WTC11 (cell line): ENCODE results near the gene NTSR1. TPM values are rescaled to one million over a fixed set of nuclear protein-coding genes. Genes with fewer than 3 reads are reported as not detected.

Source experiments
- ATAC-seq: fragments of 200-7000 bp; cut with Tn5 transposase; 2 replicates; pipeline ENCODE4 v1.10.0; 2021; ENCODE audit warnings: mild to moderate bottlenecking, moderate library complexity
- CTCF ChIA-PET: fragments of 300-600 bp; sonication (Branson Sonifier 250); formaldehyde crosslinking; loops from one replicate; lab custom pipeline; 2021; ENCODE audit warnings: antibody characterized with exemption; lab: Charles Lee
- POLR2A ChIA-PET: fragments of 350-600 bp; sonication (Branson Sonifier 250); formaldehyde crosslinking; loops from one replicate; lab custom pipeline; 2021; ENCODE audit warnings: antibody characterized with exemption; lab: Charles Lee
- DNase-seq: peaks from one replicate; pipeline ENCODE4 v3.0.0; 2021; ENCODE audit warnings: low spot score
- H3K27ac Mint-ChIP-seq: 2 replicates; pipeline ENCODE4 v1.8.0; 2021; ENCODE audit warnings: mixed read lengths
- H3K27me3 Mint-ChIP-seq: 2 replicates; pipeline ENCODE4 v1.8.0; 2021; ENCODE audit warnings: low read depth, mild to moderate bottlenecking, moderate library complexity, mixed read lengths
- H3K36me3 Mint-ChIP-seq: 2 replicates; pipeline ENCODE4 v1.8.0; 2021; ENCODE audit warnings: mixed read lengths
- H3K4me1 Mint-ChIP-seq: 2 replicates; pipeline ENCODE4 v1.8.0; 2022; ENCODE audit warnings: mixed read lengths
- H3K4me3 Mint-ChIP-seq: 2 replicates; pipeline ENCODE4 v1.8.0; 2021; ENCODE audit warnings: mild to moderate bottlenecking, moderate library complexity, mixed read lengths
- H3K9me3 Mint-ChIP-seq: 2 replicates; pipeline ENCODE4 v1.8.0; 2021; ENCODE audit warnings: mixed read lengths
- CREB1 ChIP-seq: sonication (generic); formaldehyde crosslinking; IDR thresholded peaks from 2 replicates; pipeline ENCODE4 v1.8.0; 2023; ENCODE audit warnings: mild to moderate bottlenecking, missing genetic modification reagents
- CREM ChIP-seq: sonication (generic); formaldehyde crosslinking; IDR thresholded peaks from 2 replicates; pipeline ENCODE4 v1.8.1; 2022; ENCODE audit warnings: mild to moderate bottlenecking, missing genetic modification reagents, moderate library complexity
- ELF4 ChIP-seq: sonication (generic); formaldehyde crosslinking; IDR thresholded peaks from 2 replicates; pipeline ENCODE4 v1.8.1; 2022; ENCODE audit warnings: low read depth, mild to moderate bottlenecking, moderate library complexity, missing genetic modification reagents
- EMX1 ChIP-seq: fragments of 250-450 bp; sonication (Bioruptor Pico); IDR thresholded peaks from 2 replicates; pipeline ENCODE4 v1.8.0; 2021; ENCODE audit warnings: mild to moderate bottlenecking
- GTF2I ChIP-seq: fragments of 250-450 bp; sonication (Bioruptor Pico); conservative IDR thresholded peaks from 2 replicates; pipeline ENCODE4 v1.4.0; 2021; ENCODE audit warnings: mild to moderate bottlenecking
- KAT7 ChIP-seq: sonication (generic); formaldehyde crosslinking; IDR thresholded peaks from 2 replicates; pipeline ENCODE4 v1.8.1; 2023; ENCODE audit warnings: missing genetic modification reagents, mild to moderate bottlenecking, borderline replicate concordance
- NR3C1 ChIP-seq: sonication (generic); formaldehyde crosslinking; conservative IDR thresholded peaks from 2 replicates; pipeline ENCODE4 v1.8.1; 2023; ENCODE audit warnings: low read depth, mild to moderate bottlenecking, missing genetic modification reagents
- SMAD3 ChIP-seq: sonication (generic); formaldehyde crosslinking; IDR thresholded peaks from 2 replicates; pipeline ENCODE4 v1.8.0; 2022; ENCODE audit warnings: missing genetic modification reagents, mild to moderate bottlenecking, borderline replicate concordance
- TCF7 ChIP-seq: sonication (generic); formaldehyde crosslinking; IDR thresholded peaks from 2 replicates; pipeline ENCODE4 v1.8.0; 2022; ENCODE audit warnings: mild to moderate bottlenecking, low read depth, missing genetic modification reagents, moderate library complexity
- ZBTB21 ChIP-seq: sonication (generic); formaldehyde crosslinking; IDR thresholded peaks from 2 replicates; pipeline ENCODE4 v1.8.1; 2023; ENCODE audit warnings: mild to moderate bottlenecking, missing genetic modification reagents, borderline replicate concordance
- ZNF396 ChIP-seq: fragments of 250-450 bp; sonication (Bioruptor Pico); IDR thresholded peaks from 2 replicates; pipeline ENCODE4 v1.8.0; 2021; ENCODE audit warnings: mild to moderate bottlenecking, moderate library complexity, borderline replicate concordance
- total RNA-seq: library from RNA; stranded (reverse); gene quantifications from 3 replicates; pipeline ENCODE4 v1.2.3, GENCODE V29; 2021
- TF ChIP-seq, protein P1 (sequence below): fragments of 200-600 bp; IDR thresholded peaks from 2 replicates; pipeline ENCODE4 v1.8.0; 2022; ENCODE audit warnings: antibody characterized with exemption
- TF ChIP-seq, protein P2 (sequence below): fragments of 250-450 bp; sonication (Bioruptor Pico); IDR thresholded peaks from 2 replicates; pipeline ENCODE4 v1.9.0; 2021; ENCODE audit warnings: mild to moderate bottlenecking
- TF ChIP-seq, protein P3 (sequence below): sonication (generic); formaldehyde crosslinking; IDR thresholded peaks from 2 replicates; pipeline ENCODE4 v1.8.1; 2023; ENCODE audit warnings: mild to moderate bottlenecking, missing genetic modification reagents, moderate library complexity
- TF ChIP-seq, protein P4 (sequence below): sonication (generic); formaldehyde crosslinking; IDR thresholded peaks from 2 replicates; pipeline ENCODE4 v1.8.1; 2022; ENCODE audit warnings: low read depth, mild to moderate bottlenecking, moderate library complexity, missing genetic modification reagents, borderline replicate concordance
- TF ChIP-seq, protein P5 (sequence below): sonication (generic); formaldehyde crosslinking; IDR thresholded peaks from 2 replicates; pipeline ENCODE4 v1.8.1; 2023; ENCODE audit warnings: mild to moderate bottlenecking, missing genetic modification reagents

NTSR1 gene
- total RNA-seq, 1 experiment from 2014 or later = 0.63 TPM

DNA sequence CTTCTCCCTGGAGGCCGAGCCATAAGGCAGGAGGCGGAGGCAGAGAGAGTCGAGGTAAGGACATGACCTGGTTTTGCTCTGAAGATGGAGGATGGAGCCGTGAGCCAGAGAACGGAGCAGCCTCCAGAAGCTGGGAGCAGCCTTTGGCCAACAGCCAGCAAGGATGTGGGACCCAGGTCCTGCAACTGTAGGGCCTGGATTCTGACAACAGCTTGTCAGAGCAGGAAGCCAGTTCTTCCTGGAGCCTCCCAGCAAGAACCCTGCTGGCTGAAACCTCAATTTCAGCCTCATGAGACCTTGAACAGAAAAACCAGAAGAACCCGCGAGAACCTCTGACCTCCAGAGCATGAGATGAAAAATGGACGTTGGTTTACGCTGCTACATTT is 74.2 kb downstream of the NTSR1 start (continued):
- no peak for TF ChIP-seq CREM

DNA sequence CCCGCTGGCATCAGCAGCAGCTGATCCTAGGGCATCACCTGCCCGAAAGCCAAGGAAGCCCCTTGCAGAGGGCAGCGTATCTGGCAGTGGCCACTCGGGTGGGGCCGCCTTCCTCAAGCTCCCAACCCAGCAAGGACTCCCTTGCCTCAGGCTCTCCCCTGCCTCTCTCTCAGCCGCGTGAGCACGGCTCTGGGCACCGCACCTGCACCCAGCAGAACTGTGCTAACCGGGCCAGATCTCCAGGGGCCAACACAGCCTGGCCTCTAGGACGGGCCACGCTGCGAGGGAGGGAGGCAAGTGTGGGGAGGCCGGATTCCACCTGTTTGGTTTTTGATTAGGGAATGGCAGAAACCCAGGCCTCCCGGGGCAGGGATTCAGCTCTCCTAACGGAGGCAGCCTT is 75.9 kb downstream of the NTSR1 start:
- TF ChIP-seq SMAD3 (CRISPR knock-in tag) = no peak
- TF ChIP-seq, protein P1, sequence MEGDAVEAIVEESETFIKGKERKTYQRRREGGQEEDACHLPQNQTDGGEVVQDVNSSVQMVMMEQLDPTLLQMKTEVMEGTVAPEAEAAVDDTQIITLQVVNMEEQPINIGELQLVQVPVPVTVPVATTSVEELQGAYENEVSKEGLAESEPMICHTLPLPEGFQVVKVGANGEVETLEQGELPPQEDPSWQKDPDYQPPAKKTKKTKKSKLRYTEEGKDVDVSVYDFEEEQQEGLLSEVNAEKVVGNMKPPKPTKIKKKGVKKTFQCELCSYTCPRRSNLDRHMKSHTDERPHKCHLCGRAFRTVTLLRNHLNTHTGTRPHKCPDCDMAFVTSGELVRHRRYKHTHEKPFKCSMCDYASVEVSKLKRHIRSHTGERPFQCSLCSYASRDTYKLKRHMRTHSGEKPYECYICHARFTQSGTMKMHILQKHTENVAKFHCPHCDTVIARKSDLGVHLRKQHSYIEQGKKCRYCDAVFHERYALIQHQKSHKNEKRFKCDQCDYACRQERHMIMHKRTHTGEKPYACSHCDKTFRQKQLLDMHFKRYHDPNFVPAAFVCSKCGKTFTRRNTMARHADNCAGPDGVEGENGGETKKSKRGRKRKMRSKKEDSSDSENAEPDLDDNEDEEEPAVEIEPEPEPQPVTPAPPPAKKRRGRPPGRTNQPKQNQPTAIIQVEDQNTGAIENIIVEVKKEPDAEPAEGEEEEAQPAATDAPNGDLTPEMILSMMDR = no peak
- TF ChIP-seq CREB1 (CRISPR knock-in tag) = no peak
- no peak for TF ChIP-seq KAT7 (CRISPR knock-in tag)
- TF ChIP-seq, protein P2, sequence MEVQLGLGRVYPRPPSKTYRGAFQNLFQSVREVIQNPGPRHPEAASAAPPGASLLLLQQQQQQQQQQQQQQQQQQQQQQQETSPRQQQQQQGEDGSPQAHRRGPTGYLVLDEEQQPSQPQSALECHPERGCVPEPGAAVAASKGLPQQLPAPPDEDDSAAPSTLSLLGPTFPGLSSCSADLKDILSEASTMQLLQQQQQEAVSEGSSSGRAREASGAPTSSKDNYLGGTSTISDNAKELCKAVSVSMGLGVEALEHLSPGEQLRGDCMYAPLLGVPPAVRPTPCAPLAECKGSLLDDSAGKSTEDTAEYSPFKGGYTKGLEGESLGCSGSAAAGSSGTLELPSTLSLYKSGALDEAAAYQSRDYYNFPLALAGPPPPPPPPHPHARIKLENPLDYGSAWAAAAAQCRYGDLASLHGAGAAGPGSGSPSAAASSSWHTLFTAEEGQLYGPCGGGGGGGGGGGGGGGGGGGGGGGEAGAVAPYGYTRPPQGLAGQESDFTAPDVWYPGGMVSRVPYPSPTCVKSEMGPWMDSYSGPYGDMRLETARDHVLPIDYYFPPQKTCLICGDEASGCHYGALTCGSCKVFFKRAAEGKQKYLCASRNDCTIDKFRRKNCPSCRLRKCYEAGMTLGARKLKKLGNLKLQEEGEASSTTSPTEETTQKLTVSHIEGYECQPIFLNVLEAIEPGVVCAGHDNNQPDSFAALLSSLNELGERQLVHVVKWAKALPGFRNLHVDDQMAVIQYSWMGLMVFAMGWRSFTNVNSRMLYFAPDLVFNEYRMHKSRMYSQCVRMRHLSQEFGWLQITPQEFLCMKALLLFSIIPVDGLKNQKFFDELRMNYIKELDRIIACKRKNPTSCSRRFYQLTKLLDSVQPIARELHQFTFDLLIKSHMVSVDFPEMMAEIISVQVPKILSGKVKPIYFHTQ = no peak
- TF ChIP-seq, protein P3, sequence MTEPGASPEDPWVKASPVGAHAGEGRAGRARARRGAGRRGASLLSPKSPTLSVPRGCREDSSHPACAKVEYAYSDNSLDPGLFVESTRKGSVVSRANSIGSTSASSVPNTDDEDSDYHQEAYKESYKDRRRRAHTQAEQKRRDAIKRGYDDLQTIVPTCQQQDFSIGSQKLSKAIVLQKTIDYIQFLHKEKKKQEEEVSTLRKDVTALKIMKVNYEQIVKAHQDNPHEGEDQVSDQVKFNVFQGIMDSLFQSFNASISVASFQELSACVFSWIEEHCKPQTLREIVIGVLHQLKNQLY (CRISPR knock-in tag) = no peak
- TF ChIP-seq ZNF396 (CRISPR knock-in tag) = no peak
- TF ChIP-seq, protein P4, sequence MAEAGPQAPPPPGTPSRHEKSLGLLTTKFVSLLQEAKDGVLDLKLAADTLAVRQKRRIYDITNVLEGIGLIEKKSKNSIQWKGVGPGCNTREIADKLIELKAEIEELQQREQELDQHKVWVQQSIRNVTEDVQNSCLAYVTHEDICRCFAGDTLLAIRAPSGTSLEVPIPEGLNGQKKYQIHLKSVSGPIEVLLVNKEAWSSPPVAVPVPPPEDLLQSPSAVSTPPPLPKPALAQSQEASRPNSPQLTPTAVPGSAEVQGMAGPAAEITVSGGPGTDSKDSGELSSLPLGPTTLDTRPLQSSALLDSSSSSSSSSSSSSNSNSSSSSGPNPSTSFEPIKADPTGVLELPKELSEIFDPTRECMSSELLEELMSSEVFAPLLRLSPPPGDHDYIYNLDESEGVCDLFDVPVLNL (CRISPR knock-in tag) = no peak
- TF ChIP-seq TCF7 (CRISPR knock-in tag) = no peak
- TF ChIP-seq ZBTB21 (CRISPR knock-in tag) = no peak
- ATAC-seq = no peak
- no peak for DNase-seq
- Mint-ChIP-seq H3K27me3 (no peaks in the 10 kb centered on the region; the same call in 1 of the 2 replicates), H3K4me1 (peaks cover 4% of the 10 kb centered on the region), H3K36me3 (no peaks in the 10 kb centered on the region), H3K27ac (no peak overlapping the region), H3K4me3 (no peak overlapping the region), H3K9me3 (no peaks in the 10 kb centered on the region)
- ChIA-PET POLR2A (no interaction called here), CTCF (interaction anchor here (0.5 kb wide), 1 partner anchor 754 kb away, joined by 4 read pairs; no protein-coding TSS in a partner anchor)

DNA sequence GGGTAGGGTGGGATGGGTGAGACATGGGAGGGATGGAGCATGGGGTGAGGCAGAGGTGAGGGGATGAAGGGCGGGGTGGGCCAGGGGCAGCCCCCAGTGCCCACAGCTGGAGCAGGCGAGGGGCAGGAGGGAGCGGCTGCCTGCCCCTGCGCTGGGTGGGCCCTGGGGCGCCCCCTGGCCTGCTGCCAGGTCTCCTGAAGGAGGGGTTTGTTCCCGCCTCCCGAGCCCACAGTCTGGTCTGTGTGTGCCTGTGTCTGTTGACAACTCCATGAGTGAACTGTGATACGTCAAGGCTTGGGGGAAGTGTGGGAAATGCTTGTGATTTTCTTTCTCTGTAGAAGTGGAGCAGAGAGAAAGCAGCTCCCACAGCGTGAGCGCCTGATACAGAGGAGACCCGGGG is 76.8 kb downstream of the NTSR1 start:
- Mint-ChIP-seq H3K27ac (no peak overlapping the region), H3K27me3 (no peaks in the 10 kb centered on the region; the same call in 1 of the 2 replicates), H3K9me3 (no peaks in the 10 kb centered on the region), H3K4me3 (no peak overlapping the region), H3K36me3 (no peaks in the 10 kb centered on the region), H3K4me1 (peaks cover 4% of the 10 kb centered on the region)
- TF ChIP-seq GTF2I = no peak
- DNase-seq (no peak), ATAC-seq (no peak; the same call in 1 of the 2 replicates)
- ChIA-PET POLR2A (no interaction called here), CTCF (interaction anchor here (0.8 kb wide), 1 partner anchor 11 kb away, joined by 3 read pairs; the partner anchor contains the start of gene MRGBP)

DNA sequence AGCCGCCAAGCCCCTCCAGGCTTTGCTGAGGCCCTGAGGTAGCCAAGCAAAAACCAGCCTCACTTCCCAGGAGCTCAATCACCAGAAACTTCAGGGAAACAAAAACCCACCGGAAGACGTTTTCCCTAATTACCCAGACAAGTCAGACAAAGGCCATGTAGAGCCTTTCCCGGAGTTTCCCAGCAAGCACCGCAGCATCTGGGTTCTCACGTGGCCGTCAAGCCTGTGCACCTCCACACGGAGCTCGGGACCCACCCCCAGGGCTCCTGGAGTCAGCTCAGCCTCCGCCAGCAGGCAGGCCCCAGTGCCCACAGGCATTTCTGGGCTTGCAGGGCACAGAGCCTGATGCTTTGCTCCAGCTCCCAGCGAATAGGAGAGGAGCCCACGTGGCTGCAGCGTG is 77.5 kb downstream of the NTSR1 start:
- no peak for ATAC-seq
- TF ChIP-seq, protein P5, sequence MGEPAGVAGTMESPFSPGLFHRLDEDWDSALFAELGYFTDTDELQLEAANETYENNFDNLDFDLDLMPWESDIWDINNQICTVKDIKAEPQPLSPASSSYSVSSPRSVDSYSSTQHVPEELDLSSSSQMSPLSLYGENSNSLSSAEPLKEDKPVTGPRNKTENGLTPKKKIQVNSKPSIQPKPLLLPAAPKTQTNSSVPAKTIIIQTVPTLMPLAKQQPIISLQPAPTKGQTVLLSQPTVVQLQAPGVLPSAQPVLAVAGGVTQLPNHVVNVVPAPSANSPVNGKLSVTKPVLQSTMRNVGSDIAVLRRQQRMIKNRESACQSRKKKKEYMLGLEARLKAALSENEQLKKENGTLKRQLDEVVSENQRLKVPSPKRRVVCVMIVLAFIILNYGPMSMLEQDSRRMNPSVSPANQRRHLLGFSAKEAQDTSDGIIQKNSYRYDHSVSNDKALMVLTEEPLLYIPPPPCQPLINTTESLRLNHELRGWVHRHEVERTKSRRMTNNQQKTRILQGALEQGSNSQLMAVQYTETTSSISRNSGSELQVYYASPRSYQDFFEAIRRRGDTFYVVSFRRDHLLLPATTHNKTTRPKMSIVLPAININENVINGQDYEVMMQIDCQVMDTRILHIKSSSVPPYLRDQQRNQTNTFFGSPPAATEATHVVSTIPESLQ (CRISPR knock-in tag) = no peak
- TF ChIP-seq EMX1 (CRISPR knock-in tag) (no peak), ELF4 (CRISPR knock-in tag) (no peak), GTF2I (no peak), NR3C1 (CRISPR knock-in tag) (no peak)
- TF ChIP-seq, protein P2 = no peak

More for the DNA sequence above, 77.5 kb downstream of the NTSR1 start:
- Mint-ChIP-seq H3K4me1 (peaks cover 8% of the 10 kb centered on the region), H3K27me3 (peaks cover 2% of the 10 kb centered on the region; the same call in 1 of the 2 replicates), H3K36me3 (no peaks in the 10 kb centered on the region), H3K4me3 (no peak overlapping the region), H3K9me3 (no peaks in the 10 kb centered on the region), H3K27ac (no peak overlapping the region; the same call in 1 of the 2 replicates)
- ChIA-PET POLR2A (no interaction called here), CTCF (interaction anchor here (0.8 kb wide), 2 partner anchors 10 to 75 kb away, joined by 3 read pairs; partner anchors contain the start of gene MRGBP)
- no peak for DNase-seq
